SK-N-SH (cell line): ENCODE measurements around the gene BCL2L15.

Experiments
- EP300 ChIP-seq, 2 experiments: IDR thresholded peaks; 2 replicates each; pipeline versions ENCODE4 v1.4.0 to v1.6.1; 2012; ENCODE audit warnings: borderline replicate concordance in 1 of 2, low read depth in 1 of 2, low read length in 1 of 2
- EZH2phosphoT487 ChIP-seq: fragments of 200-600 bp; sonication (generic); IDR thresholded peaks from 2 replicates; pipeline ENCODE4 v1.6.1; 2017; ENCODE audit warnings: low read depth, mixed run types, mild to moderate bottlenecking, antibody characterized with exemption, moderate library complexity, borderline replicate concordance
- FOXJ3 ChIP-seq: sonication (generic); formaldehyde crosslinking; IDR thresholded peaks from 2 replicates; pipeline ENCODE4 v1.5.1; 2020; ENCODE audit warnings: mild to moderate bottlenecking, missing genetic modification reagents
- GABPA ChIP-seq: IDR thresholded peaks from 2 replicates; pipeline ENCODE4 v1.4.0; 2012; ENCODE audit warnings: low read depth, mild to moderate bottlenecking
- JUND ChIP-seq: IDR thresholded peaks from 2 replicates; pipeline ENCODE4 v1.4.0; 2012
- NRF1 ChIP-seq: IDR thresholded peaks from 2 replicates; pipeline ENCODE4 v1.6.1; 2012; ENCODE audit warnings: low read depth, mild to moderate bottlenecking, low read length
- RCOR1 ChIP-seq: fragments of 150-350 bp; IDR thresholded peaks from 2 replicates; pipeline ENCODE4 v1.6.1; 2017; ENCODE audit warnings: antibody characterized with exemption, low read length
- SIN3A ChIP-seq: IDR thresholded peaks from 2 replicates; pipeline ENCODE4 v1.6.1; 2012; ENCODE audit warnings: low read depth, mild to moderate bottlenecking, low read length, moderate library complexity, borderline replicate concordance
- TAF1 ChIP-seq: IDR thresholded peaks from 2 replicates; pipeline ENCODE4 v1.6.1; 2012; ENCODE audit warnings: low read depth, mild to moderate bottlenecking, low read length, moderate library complexity, borderline replicate concordance
- YY1 ChIP-seq: IDR thresholded peaks from 2 replicates; pipeline ENCODE4 v1.4.0; 2012; ENCODE audit warnings: low read depth, mild to moderate bottlenecking
- TF ChIP-seq, protein P1 (sequence below): fragments of 200-600 bp; sonication (generic); IDR thresholded peaks from 2 replicates; pipeline ENCODE4 v1.6.1; 2017; ENCODE audit warnings: antibody characterized with exemption, mild to moderate bottlenecking, moderate library complexity
- TF ChIP-seq, protein P2 (sequence below): IDR thresholded peaks from 2 replicates; pipeline ENCODE4 v1.4.0; 2012; ENCODE audit warnings: low read depth
- TF ChIP-seq, protein P3 (sequence below): IDR thresholded peaks from 2 replicates; pipeline ENCODE4 v1.6.1; 2012; ENCODE audit warnings: mild to moderate bottlenecking, low read depth, low read length, moderate library complexity
- TF ChIP-seq, protein P4 (sequence below): IDR thresholded peaks from 2 replicates; pipeline ENCODE4; 2012

DNA sequence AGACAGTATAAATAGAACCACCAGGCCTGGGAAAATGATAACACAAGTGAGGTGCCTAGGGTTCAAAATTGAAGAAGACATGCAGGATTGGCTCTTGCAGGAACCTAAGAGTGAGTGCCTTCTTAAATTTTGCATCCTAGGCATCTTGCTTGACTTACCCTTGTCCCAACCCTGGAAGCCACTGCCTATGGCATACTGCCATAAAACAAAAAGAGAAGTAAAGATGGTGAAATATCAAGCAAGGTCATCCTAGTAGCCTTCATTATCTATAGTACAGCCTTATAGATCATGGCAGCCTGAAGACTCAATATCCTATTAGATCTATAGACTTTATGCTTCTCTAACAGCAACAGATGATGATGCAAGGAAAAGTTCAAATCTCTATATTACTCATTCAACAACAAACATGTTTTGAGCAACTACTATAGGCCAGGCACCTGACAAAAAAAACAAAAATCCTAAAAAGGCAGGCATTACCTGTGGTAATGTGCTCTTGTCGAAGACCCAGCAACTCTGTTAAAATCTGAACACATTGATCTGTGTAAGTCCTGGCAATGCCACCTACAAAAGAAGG, 10.9 kb upstream of the BCL2L15 start:
- TF ChIP-seq FOXJ3 (CRISPR knock-in tag) (no peak), EZH2phosphoT487 (no peak), YY1 (no peak), RCOR1 (no peak), EP300 (IDR thresholded peaks at IDR 0.05; ENCODE audit: borderline replicate concordance in 1 of 2, low read depth in 1 of 2, low read length in 1 of 2) (no peak), SIN3A (no peak), JUND (no peak), GABPA (no peak), NRF1 (no peak), TAF1 (no peak)
- TF ChIP-seq, protein P1, sequence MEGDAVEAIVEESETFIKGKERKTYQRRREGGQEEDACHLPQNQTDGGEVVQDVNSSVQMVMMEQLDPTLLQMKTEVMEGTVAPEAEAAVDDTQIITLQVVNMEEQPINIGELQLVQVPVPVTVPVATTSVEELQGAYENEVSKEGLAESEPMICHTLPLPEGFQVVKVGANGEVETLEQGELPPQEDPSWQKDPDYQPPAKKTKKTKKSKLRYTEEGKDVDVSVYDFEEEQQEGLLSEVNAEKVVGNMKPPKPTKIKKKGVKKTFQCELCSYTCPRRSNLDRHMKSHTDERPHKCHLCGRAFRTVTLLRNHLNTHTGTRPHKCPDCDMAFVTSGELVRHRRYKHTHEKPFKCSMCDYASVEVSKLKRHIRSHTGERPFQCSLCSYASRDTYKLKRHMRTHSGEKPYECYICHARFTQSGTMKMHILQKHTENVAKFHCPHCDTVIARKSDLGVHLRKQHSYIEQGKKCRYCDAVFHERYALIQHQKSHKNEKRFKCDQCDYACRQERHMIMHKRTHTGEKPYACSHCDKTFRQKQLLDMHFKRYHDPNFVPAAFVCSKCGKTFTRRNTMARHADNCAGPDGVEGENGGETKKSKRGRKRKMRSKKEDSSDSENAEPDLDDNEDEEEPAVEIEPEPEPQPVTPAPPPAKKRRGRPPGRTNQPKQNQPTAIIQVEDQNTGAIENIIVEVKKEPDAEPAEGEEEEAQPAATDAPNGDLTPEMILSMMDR: no peak
- TF ChIP-seq, protein P2, sequence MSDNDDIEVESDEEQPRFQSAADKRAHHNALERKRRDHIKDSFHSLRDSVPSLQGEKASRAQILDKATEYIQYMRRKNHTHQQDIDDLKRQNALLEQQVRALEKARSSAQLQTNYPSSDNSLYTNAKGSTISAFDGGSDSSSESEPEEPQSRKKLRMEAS: no peak
- TF ChIP-seq, protein P3, sequence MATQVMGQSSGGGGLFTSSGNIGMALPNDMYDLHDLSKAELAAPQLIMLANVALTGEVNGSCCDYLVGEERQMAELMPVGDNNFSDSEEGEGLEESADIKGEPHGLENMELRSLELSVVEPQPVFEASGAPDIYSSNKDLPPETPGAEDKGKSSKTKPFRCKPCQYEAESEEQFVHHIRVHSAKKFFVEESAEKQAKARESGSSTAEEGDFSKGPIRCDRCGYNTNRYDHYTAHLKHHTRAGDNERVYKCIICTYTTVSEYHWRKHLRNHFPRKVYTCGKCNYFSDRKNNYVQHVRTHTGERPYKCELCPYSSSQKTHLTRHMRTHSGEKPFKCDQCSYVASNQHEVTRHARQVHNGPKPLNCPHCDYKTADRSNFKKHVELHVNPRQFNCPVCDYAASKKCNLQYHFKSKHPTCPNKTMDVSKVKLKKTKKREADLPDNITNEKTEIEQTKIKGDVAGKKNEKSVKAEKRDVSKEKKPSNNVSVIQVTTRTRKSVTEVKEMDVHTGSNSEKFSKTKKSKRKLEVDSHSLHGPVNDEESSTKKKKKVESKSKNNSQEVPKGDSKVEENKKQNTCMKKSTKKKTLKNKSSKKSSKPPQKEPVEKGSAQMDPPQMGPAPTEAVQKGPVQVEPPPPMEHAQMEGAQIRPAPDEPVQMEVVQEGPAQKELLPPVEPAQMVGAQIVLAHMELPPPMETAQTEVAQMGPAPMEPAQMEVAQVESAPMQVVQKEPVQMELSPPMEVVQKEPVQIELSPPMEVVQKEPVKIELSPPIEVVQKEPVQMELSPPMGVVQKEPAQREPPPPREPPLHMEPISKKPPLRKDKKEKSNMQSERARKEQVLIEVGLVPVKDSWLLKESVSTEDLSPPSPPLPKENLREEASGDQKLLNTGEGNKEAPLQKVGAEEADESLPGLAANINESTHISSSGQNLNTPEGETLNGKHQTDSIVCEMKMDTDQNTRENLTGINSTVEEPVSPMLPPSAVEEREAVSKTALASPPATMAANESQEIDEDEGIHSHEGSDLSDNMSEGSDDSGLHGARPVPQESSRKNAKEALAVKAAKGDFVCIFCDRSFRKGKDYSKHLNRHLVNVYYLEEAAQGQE: no peak
- TF ChIP-seq, protein P4, sequence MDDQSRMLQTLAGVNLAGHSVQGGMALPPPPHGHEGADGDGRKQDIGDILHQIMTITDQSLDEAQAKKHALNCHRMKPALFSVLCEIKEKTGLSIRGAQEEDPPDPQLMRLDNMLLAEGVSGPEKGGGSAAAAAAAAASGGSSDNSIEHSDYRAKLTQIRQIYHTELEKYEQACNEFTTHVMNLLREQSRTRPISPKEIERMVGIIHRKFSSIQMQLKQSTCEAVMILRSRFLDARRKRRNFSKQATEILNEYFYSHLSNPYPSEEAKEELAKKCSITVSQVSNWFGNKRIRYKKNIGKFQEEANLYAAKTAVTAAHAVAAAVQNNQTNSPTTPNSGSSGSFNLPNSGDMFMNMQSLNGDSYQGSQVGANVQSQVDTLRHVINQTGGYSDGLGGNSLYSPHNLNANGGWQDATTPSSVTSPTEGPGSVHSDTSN: no peak
